Liver (tissue), 9 donors: ENCODE data around the gene TBP. TPM values are rescaled to one million over a fixed set of nuclear protein-coding genes. Genes with fewer than 3 reads are reported as not detected.

ENCODE experiments used
- DNase-seq: peaks from one replicate; pipeline ENCODE4 v3.0.0-alpha.2; 2017; ENCODE audit warnings: low spot score
- H3K27ac ChIP-seq, 2 donors: one replicate each; pipeline ENCODE4 v1.7.0; 2013; ENCODE audit warnings: inconsistent platforms in 2 of 2, low read length in 2 of 2, control low read depth in 1 of 2, low read depth in 1 of 2, mild to moderate bottlenecking in 1 of 2
- H3K27me3 ChIP-seq, 4 donors: one replicate each; pipeline versions ENCODE4 v1.6.1 to v1.7.0; 2013; ENCODE audit warnings: low read length in 3 of 4, inconsistent platforms in 1 of 4, mild to moderate bottlenecking in 1 of 4, moderate library complexity in 1 of 4; ENCODE audit not compliant: control insufficient read depth in 4 of 4, insufficient read depth in 4 of 4
- H3K36me3 ChIP-seq, 4 donors: one replicate each; pipeline versions ENCODE4 v1.6.1 to v1.7.0; 2013; ENCODE audit warnings: low read length in 3 of 4, mild to moderate bottlenecking in 3 of 4, low read depth in 1 of 4, moderate library complexity in 1 of 4; ENCODE audit not compliant: control insufficient read depth in 4 of 4, insufficient read depth in 3 of 4
- H3K4me1 ChIP-seq, 4 donors: one replicate each; pipeline versions ENCODE4 v1.6.1 to v1.7.0; 2013; ENCODE audit warnings: low read length in 3 of 4, mild to moderate bottlenecking in 3 of 4, moderate library complexity in 1 of 4; ENCODE audit not compliant: control insufficient read depth in 4 of 4, insufficient read depth in 4 of 4
- H3K4me3 ChIP-seq, 3 donors: one replicate each; pipeline versions ENCODE4 v1.6.1 to v1.7.0; 2013; ENCODE audit warnings: low read length in 3 of 3, control low read depth in 1 of 3, low read depth in 1 of 3, mild to moderate bottlenecking in 1 of 3
- H3K9ac ChIP-seq, 2 donors: one replicate each; pipeline ENCODE4 v1.7.0; 2013; ENCODE audit warnings: low read length in 2 of 2, mild to moderate bottlenecking in 2 of 2, moderate library complexity in 2 of 2, control low read depth in 1 of 2, low read depth in 1 of 2
- H3K9me3 ChIP-seq, 4 donors: one replicate each; pipeline versions ENCODE4 v1.6.1 to v1.7.0; 2013; ENCODE audit warnings: low read length in 3 of 4; ENCODE audit not compliant: control insufficient read depth in 4 of 4
- EGR1 ChIP-seq, 2 donors: IDR thresholded peaks; 2 replicates each; pipeline ENCODE4 v1.6.1; 2016 to 2018; ENCODE audit warnings: antibody characterized with exemption in 2 of 2, low read depth in 2 of 2
- FOXA1 ChIP-seq: IDR thresholded peaks from 2 replicates; pipeline ENCODE4 v1.6.1; 2016; ENCODE audit warnings: antibody characterized with exemption
- FOXA2 ChIP-seq: IDR thresholded peaks from 2 replicates; pipeline ENCODE4 v1.6.1; 2016; ENCODE audit warnings: antibody characterized with exemption
- GABPA ChIP-seq, 2 donors: IDR thresholded peaks in 1 of 2; conservative IDR thresholded peaks in 1 of 2; 2 replicates each; pipeline ENCODE4 v1.6.1; 2016; ENCODE audit warnings: antibody characterized with exemption in 2 of 2, mild to moderate bottlenecking in 1 of 2, moderate library complexity in 1 of 2
- HNF4A ChIP-seq, 2 donors: conservative IDR thresholded peaks; 2 replicates each; pipeline ENCODE4 v1.6.1; 2016; ENCODE audit warnings: antibody characterized with exemption in 2 of 2, mild to moderate bottlenecking in 2 of 2
- HNF4G ChIP-seq: IDR thresholded peaks from 2 replicates; pipeline ENCODE4 v1.6.1; 2016; ENCODE audit warnings: antibody characterized with exemption
- JUND ChIP-seq, 2 donors: IDR thresholded peaks; 2 replicates each; pipeline ENCODE4 v1.6.1; 2016; ENCODE audit warnings: antibody characterized with exemption in 2 of 2
- NR2F2 ChIP-seq: IDR thresholded peaks from 2 replicates; pipeline ENCODE4 v1.6.1; 2016; ENCODE audit warnings: antibody characterized with exemption
- RAD21 ChIP-seq, 2 donors: IDR thresholded peaks; 2 replicates each; pipeline ENCODE4 v1.6.1; 2016; ENCODE audit warnings: antibody characterized with exemption in 2 of 2, mild to moderate bottlenecking in 2 of 2
- RXRA ChIP-seq, 2 donors: IDR thresholded peaks; 2 replicates each; pipeline ENCODE4 v1.6.1; 2017 to 2018; ENCODE audit warnings: antibody characterized with exemption in 2 of 2, mild to moderate bottlenecking in 1 of 2
- SP1 ChIP-seq: IDR thresholded peaks from 2 replicates; pipeline ENCODE4 v1.6.1; 2018; ENCODE audit warnings: antibody characterized with exemption, mild to moderate bottlenecking
- TAF1 ChIP-seq: conservative IDR thresholded peaks from 2 replicates; pipeline ENCODE4 v1.6.1; 2016; ENCODE audit warnings: antibody characterized with exemption, mild to moderate bottlenecking
- YY1 ChIP-seq: IDR thresholded peaks from 2 replicates; pipeline ENCODE4 v1.6.1; 2016; ENCODE audit warnings: antibody characterized with exemption, mild to moderate bottlenecking
- WGBS: extraction: QIAGEN DNeasy Blood & Tissue Kit; methylation state at CpG from one replicate; pipeline ENCODE4 v1.1.7; 2013; 5-methylcytosine and 5-hydroxymethylcytosine counted together
- polyA plus RNA-seq, 2 donors: library from polyadenylated mRNA; stranded (reverse) in 1 of 2; unstranded in 1 of 2; fragments of 200-250 nt in 1 of 2; fragments of >200 nt in 1 of 2; fragmentation: Nextera tagmentation in 1 of 2; extraction: Ambion mirVana in 1 of 2; gene quantifications; one replicate each; pipeline versions ENCODE4 v1.2.1 to v1.2.3, GENCODE V29; 2013 to 2015
- total RNA-seq, 2 donors: library from RNA; depleted of rRNA; stranded (reverse); fragments of >200 nt; gene quantifications; one replicate each; pipeline ENCODE4 v1.2.3, GENCODE V29; 2014
- TF ChIP-seq, protein P1 (sequence below): IDR thresholded peaks from 2 replicates; pipeline ENCODE4 v1.6.1; 2016; ENCODE audit warnings: antibody characterized with exemption, mild to moderate bottlenecking
- TF ChIP-seq, protein P2 (sequence below): IDR thresholded peaks from 2 replicates; pipeline ENCODE4 v1.6.1; 2016; ENCODE audit warnings: antibody characterized with exemption
- TF ChIP-seq, protein P3 (sequence below): fragments of 150-350 bp; IDR thresholded peaks from 2 replicates; pipeline ENCODE4 v1.5.1; 2017; ENCODE audit warnings: improper control_type of control experiment, low read depth, low read length; ENCODE audit not compliant: missing input control
- TF ChIP-seq, protein P4 (sequence below): IDR thresholded peaks from 2 replicates; pipeline ENCODE4 v1.6.1; 2016; ENCODE audit warnings: antibody characterized with exemption
- TF ChIP-seq, protein P5 (sequence below): IDR thresholded peaks from 2 replicates; pipeline ENCODE4 v1.6.1; 2016; ENCODE audit warnings: antibody characterized with exemption
- donor health status: healthy.
- donor health status: healthy.
- donor health status: healthy.
- donor health status: healthy.
- donor health status: healthy.

The TBP gene
- total and polyA plus RNA-seq, 4 donors = 4.5 to 7.5 (median 7.3) TPM

DNA sequence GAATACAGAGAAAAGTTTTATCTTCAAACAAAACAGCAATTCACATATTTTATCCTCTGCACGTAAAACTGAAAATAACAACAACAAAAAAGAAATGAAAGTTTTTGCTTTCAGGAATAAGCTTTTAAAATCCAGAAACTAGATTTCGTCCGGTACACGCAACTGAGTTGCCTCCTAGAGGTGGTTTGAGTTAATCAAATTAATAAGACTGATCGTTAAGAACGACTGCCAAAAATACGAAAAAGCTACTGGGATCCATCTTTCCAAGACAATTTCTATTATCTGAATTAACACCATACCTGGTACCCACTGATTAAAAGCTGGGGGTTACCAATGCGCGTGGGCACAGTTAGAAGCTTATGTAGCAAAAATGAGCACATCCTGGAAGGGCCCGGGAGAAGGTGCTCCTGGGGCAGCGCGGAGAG, 29.6 kb downstream of the TBP start:
- peak overlapping the region; percentile 82 to 98 (median 92) for H3K4me3 ChIP-seq
- no peaks in the 10 kb centered on the region for H3K9me3 ChIP-seq
- H3K27ac ChIP-seq = peak overlapping the region; percentile 70 to 79
- TF ChIP-seq EGR1 (IDR thresholded peaks at IDR 0.05; ENCODE audit: low read depth in 2 of 2) = no peak
- TF ChIP-seq YY1 = no peak
- no peak for TF ChIP-seq HNF4G
- no peak for TF ChIP-seq GABPA (IDR thresholded peaks at IDR 0.05 in 1 of 2, conservative IDR thresholded peaks at IDR 0.05 in 1 of 2)
- no peak for TF ChIP-seq RAD21 (IDR thresholded peaks at IDR 0.05)
- TF ChIP-seq SP1 = no peak
- TF ChIP-seq, protein P1, sequence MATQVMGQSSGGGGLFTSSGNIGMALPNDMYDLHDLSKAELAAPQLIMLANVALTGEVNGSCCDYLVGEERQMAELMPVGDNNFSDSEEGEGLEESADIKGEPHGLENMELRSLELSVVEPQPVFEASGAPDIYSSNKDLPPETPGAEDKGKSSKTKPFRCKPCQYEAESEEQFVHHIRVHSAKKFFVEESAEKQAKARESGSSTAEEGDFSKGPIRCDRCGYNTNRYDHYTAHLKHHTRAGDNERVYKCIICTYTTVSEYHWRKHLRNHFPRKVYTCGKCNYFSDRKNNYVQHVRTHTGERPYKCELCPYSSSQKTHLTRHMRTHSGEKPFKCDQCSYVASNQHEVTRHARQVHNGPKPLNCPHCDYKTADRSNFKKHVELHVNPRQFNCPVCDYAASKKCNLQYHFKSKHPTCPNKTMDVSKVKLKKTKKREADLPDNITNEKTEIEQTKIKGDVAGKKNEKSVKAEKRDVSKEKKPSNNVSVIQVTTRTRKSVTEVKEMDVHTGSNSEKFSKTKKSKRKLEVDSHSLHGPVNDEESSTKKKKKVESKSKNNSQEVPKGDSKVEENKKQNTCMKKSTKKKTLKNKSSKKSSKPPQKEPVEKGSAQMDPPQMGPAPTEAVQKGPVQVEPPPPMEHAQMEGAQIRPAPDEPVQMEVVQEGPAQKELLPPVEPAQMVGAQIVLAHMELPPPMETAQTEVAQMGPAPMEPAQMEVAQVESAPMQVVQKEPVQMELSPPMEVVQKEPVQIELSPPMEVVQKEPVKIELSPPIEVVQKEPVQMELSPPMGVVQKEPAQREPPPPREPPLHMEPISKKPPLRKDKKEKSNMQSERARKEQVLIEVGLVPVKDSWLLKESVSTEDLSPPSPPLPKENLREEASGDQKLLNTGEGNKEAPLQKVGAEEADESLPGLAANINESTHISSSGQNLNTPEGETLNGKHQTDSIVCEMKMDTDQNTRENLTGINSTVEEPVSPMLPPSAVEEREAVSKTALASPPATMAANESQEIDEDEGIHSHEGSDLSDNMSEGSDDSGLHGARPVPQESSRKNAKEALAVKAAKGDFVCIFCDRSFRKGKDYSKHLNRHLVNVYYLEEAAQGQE = no peak
- TF ChIP-seq, protein P2, sequence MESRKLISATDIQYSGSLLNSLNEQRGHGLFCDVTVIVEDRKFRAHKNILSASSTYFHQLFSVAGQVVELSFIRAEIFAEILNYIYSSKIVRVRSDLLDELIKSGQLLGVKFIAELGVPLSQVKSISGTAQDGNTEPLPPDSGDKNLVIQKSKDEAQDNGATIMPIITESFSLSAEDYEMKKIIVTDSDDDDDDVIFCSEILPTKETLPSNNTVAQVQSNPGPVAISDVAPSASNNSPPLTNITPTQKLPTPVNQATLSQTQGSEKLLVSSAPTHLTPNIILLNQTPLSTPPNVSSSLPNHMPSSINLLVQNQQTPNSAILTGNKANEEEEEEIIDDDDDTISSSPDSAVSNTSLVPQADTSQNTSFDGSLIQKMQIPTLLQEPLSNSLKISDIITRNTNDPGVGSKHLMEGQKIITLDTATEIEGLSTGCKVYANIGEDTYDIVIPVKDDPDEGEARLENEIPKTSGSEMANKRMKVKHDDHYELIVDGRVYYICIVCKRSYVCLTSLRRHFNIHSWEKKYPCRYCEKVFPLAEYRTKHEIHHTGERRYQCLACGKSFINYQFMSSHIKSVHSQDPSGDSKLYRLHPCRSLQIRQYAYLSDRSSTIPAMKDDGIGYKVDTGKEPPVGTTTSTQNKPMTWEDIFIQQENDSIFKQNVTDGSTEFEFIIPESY = no peak
- no peak for TF ChIP-seq NR2F2
- no peak for TF ChIP-seq RXRA (IDR thresholded peaks at IDR 0.05)
- TF ChIP-seq, protein P3, sequence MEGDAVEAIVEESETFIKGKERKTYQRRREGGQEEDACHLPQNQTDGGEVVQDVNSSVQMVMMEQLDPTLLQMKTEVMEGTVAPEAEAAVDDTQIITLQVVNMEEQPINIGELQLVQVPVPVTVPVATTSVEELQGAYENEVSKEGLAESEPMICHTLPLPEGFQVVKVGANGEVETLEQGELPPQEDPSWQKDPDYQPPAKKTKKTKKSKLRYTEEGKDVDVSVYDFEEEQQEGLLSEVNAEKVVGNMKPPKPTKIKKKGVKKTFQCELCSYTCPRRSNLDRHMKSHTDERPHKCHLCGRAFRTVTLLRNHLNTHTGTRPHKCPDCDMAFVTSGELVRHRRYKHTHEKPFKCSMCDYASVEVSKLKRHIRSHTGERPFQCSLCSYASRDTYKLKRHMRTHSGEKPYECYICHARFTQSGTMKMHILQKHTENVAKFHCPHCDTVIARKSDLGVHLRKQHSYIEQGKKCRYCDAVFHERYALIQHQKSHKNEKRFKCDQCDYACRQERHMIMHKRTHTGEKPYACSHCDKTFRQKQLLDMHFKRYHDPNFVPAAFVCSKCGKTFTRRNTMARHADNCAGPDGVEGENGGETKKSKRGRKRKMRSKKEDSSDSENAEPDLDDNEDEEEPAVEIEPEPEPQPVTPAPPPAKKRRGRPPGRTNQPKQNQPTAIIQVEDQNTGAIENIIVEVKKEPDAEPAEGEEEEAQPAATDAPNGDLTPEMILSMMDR = no peak
- TF ChIP-seq FOXA1 = no peak
- TF ChIP-seq FOXA2 = no peak
- no peak for TF ChIP-seq TAF1
- TF ChIP-seq, protein P4, sequence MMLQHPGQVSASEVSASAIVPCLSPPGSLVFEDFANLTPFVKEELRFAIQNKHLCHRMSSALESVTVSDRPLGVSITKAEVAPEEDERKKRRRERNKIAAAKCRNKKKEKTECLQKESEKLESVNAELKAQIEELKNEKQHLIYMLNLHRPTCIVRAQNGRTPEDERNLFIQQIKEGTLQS = no peak
- TF ChIP-seq, protein P5, sequence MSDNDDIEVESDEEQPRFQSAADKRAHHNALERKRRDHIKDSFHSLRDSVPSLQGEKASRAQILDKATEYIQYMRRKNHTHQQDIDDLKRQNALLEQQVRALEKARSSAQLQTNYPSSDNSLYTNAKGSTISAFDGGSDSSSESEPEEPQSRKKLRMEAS = no peak
- no peak for TF ChIP-seq JUND (IDR thresholded peaks at IDR 0.05)
- no peak for TF ChIP-seq HNF4A (conservative IDR thresholded peaks at IDR 0.05)
- H3K27me3 ChIP-seq = no peaks in the 10 kb centered on the region
- DNase-seq = no peak
- WGBS = under 1% methylated on average over 12 of the region's 12 CpGs
- H3K9ac ChIP-seq = peak overlapping the region; percentile 82 to 86
- peaks cover 0 to 21% (median 17%) of the 10 kb centered on the region in 4 donors for H3K36me3 ChIP-seq
- peaks cover 3 to 17% (median 16%) of the 10 kb centered on the region in 4 donors for H3K4me1 ChIP-seq
